WTC11 (cell line): ENCODE data around the gene SLC2A1.

Experiments used
- ELF4 ChIP-seq: sonication (generic); formaldehyde crosslinking; IDR thresholded peaks from 2 replicates; pipeline ENCODE4 v1.8.1; 2022; ENCODE audit warnings: low read depth, mild to moderate bottlenecking, moderate library complexity, missing genetic modification reagents
- FOXP1 ChIP-seq: sonication (generic); formaldehyde crosslinking; IDR thresholded peaks from 2 replicates; pipeline ENCODE4 v1.8.0; 2022; ENCODE audit warnings: missing genetic modification reagents, mild to moderate bottlenecking, moderate library complexity, borderline replicate concordance
- JUN ChIP-seq: sonication (generic); formaldehyde crosslinking; IDR thresholded peaks from 2 replicates; pipeline ENCODE4 v1.8.0; 2023; ENCODE audit warnings: mild to moderate bottlenecking, missing genetic modification reagents
- TCF7 ChIP-seq: sonication (generic); formaldehyde crosslinking; IDR thresholded peaks from 2 replicates; pipeline ENCODE4 v1.8.0; 2022; ENCODE audit warnings: mild to moderate bottlenecking, low read depth, missing genetic modification reagents, moderate library complexity
- ZBTB21 ChIP-seq: sonication (generic); formaldehyde crosslinking; IDR thresholded peaks from 2 replicates; pipeline ENCODE4 v1.8.1; 2023; ENCODE audit warnings: mild to moderate bottlenecking, missing genetic modification reagents, borderline replicate concordance
- ZNF232 ChIP-seq: sonication (generic); formaldehyde crosslinking; IDR thresholded peaks from 2 replicates; pipeline ENCODE4 v1.8.0; 2022; ENCODE audit warnings: mild to moderate bottlenecking, missing genetic modification reagents
- TF ChIP-seq, protein P1 (sequence below): fragments of 200-600 bp; IDR thresholded peaks from 2 replicates; pipeline ENCODE4 v1.8.0; 2022; ENCODE audit warnings: antibody characterized with exemption
- TF ChIP-seq, protein P2 (sequence below): sonication (generic); formaldehyde crosslinking; IDR thresholded peaks from 2 replicates; pipeline ENCODE4 v1.8.1; 2022; ENCODE audit warnings: mild to moderate bottlenecking, missing genetic modification reagents, moderate library complexity, borderline replicate concordance
- TF ChIP-seq, protein P3 (sequence below): sonication (generic); formaldehyde crosslinking; IDR thresholded peaks from 2 replicates; pipeline ENCODE4 v1.8.0; 2022; ENCODE audit warnings: mild to moderate bottlenecking, missing genetic modification reagents

DNA sequence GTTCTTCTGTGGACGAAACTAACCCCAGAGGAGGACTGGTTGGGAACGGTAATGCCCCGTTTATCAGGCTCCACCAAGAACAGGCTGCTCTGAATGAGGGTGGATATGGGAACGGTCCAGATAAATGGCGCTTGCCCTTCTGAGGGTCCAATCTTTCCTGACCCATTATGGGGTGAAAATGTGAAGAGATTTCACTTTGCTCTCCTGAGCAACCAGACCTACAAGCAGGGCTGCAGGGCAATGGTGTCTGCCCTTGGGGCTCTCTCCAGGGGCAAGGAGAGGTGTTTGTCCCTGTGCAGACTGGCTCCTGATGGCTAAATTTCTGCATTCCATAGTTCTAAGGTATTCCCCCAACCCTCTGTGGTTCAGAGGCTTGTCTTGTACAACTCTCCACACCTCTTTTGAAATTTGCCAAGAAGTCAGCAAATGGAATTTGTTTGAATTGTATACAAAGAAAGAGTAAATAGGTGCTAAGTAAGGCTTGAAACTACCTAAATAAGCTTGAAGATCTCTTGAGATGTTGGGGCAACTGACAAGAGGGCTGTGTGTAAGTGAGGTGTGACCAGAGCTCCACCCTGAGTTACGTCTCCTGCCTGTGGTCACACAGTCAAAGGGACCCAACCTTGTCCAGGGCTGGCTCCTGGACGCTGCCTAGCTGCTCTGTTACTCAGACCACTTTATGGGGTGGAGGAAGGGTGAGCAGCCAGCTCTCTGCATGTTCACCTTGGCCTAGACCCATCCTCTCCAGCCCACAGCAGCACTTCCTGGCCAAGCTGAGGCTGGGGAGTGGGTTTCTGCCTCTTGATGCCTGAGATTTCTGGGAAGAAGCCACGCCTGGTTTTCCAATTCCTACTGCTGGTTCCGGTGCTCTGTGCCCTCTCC is 24.8 kb downstream of the SLC2A1 start:
- TF ChIP-seq, protein P1, sequence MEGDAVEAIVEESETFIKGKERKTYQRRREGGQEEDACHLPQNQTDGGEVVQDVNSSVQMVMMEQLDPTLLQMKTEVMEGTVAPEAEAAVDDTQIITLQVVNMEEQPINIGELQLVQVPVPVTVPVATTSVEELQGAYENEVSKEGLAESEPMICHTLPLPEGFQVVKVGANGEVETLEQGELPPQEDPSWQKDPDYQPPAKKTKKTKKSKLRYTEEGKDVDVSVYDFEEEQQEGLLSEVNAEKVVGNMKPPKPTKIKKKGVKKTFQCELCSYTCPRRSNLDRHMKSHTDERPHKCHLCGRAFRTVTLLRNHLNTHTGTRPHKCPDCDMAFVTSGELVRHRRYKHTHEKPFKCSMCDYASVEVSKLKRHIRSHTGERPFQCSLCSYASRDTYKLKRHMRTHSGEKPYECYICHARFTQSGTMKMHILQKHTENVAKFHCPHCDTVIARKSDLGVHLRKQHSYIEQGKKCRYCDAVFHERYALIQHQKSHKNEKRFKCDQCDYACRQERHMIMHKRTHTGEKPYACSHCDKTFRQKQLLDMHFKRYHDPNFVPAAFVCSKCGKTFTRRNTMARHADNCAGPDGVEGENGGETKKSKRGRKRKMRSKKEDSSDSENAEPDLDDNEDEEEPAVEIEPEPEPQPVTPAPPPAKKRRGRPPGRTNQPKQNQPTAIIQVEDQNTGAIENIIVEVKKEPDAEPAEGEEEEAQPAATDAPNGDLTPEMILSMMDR = no peak
- TF ChIP-seq TCF7 (CRISPR knock-in tag) (no peak), ZBTB21 (no peak), FOXP1 (CRISPR knock-in tag) (no peak), ZNF232 (no peak), JUN (no peak), ELF4 (CRISPR knock-in tag) (no peak)
- TF ChIP-seq, protein P2, sequence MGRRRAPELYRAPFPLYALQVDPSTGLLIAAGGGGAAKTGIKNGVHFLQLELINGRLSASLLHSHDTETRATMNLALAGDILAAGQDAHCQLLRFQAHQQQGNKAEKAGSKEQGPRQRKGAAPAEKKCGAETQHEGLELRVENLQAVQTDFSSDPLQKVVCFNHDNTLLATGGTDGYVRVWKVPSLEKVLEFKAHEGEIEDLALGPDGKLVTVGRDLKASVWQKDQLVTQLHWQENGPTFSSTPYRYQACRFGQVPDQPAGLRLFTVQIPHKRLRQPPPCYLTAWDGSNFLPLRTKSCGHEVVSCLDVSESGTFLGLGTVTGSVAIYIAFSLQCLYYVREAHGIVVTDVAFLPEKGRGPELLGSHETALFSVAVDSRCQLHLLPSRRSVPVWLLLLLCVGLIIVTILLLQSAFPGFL (CRISPR knock-in tag) = no peak
- TF ChIP-seq, protein P3, sequence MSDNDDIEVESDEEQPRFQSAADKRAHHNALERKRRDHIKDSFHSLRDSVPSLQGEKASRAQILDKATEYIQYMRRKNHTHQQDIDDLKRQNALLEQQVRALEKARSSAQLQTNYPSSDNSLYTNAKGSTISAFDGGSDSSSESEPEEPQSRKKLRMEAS (CRISPR knock-in tag) = no peak
